Right lobe of liver (tissue), 4 donors: Measurements from ENCODE around the gene ATP13A1.

ENCODE experiments used
- POLR2A ChIP-seq: fragments of 450-650 bp; IDR thresholded peaks from one replicate; pipeline ENCODE4 v1.6.1; 2017; ENCODE audit warnings: antibody characterized with exemption, mild to moderate bottlenecking
- TF ChIP-seq, protein P1 (sequence below), 4 donors: fragments of 200-600 bp in 3 of 4; fragments of 450-650 bp in 1 of 4; IDR thresholded peaks; one replicate each; pipeline versions ENCODE4 v1.5.1 to v1.8.0; 2016 to 2022; ENCODE audit warnings: antibody characterized with exemption in 4 of 4, mild to moderate bottlenecking in 2 of 4
- donor health status: DM: no; HTN: no; CAD: no.
- donor health status: DM: no; HTN: no; CAD: no.
- donor health status: DM: no; HTN: yes; CAD: no.

DNA sequence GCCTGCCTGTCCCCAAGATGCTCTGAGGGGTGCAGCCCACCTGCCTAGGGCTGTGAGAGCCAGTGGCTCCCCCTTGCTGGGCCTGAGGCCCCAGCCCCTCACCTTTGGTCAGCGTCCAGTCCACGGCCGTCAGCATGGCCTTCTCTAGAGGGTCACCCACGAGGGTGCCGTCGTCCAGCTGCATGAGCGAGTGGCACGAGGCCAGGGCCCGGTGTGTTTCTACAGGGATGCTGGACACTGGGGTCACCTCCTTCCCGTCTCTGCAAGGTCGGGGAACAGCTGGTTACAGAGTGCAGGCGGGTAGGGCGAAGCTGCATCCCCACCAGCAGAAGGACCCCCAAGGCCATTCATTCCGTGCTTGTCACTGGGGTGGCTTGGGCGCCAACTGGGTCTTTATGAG, 9.0 kb downstream of the ATP13A1 start:
- TF ChIP-seq, protein P1, sequence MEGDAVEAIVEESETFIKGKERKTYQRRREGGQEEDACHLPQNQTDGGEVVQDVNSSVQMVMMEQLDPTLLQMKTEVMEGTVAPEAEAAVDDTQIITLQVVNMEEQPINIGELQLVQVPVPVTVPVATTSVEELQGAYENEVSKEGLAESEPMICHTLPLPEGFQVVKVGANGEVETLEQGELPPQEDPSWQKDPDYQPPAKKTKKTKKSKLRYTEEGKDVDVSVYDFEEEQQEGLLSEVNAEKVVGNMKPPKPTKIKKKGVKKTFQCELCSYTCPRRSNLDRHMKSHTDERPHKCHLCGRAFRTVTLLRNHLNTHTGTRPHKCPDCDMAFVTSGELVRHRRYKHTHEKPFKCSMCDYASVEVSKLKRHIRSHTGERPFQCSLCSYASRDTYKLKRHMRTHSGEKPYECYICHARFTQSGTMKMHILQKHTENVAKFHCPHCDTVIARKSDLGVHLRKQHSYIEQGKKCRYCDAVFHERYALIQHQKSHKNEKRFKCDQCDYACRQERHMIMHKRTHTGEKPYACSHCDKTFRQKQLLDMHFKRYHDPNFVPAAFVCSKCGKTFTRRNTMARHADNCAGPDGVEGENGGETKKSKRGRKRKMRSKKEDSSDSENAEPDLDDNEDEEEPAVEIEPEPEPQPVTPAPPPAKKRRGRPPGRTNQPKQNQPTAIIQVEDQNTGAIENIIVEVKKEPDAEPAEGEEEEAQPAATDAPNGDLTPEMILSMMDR (IDR thresholded peaks at IDR 0.05) = no peak
- no peak for TF ChIP-seq POLR2A
